Right ventricle myocardium inferior (tissue), 1 donor: Measurements from ENCODE around the gene ADORA3. TPM values are rescaled to one million over a fixed set of nuclear protein-coding genes. Genes with fewer than 3 reads are reported as not detected.

Experiments
- ATAC-seq: fragments of 200-7000 bp; cut with Tn5 transposase; one replicate; pipeline ENCODE4 v1.9.1; 2020; ENCODE audit warnings: mild to moderate bottlenecking, moderate library complexity
- DNase-seq: peaks from one replicate; pipeline ENCODE4 v3.0.0; 2021; ENCODE audit errors: missing footprints
- intact Hi-C: fragments of 100-400 bp; cut with DNase I; formaldehyde crosslinking; loops from one replicate; pipeline ENCODE4 v1.11.0; 2022
- total RNA-seq: library from RNA; stranded (reverse); fragmentation: NEBNext Ultra II Directional; extraction: Animal tissue kit (Norgen Biotek cat#: 25700); gene quantifications from one replicate; pipeline ENCODE4 v1.2.1, GENCODE V29; 2021
- donor health status: DM: no; HTN: yes; CAD: no; lungs with severe emphysema.

Gene ADORA3
- total RNA-seq, 1 donor from 2014 or later, result 3.8 TPM

GRCh38 chr1:111462370-111463028 lies 40.9 kb downstream of the ADORA3 start:
- intact Hi-C loops, result no loop called here
- no peak for ATAC-seq

DNA sequence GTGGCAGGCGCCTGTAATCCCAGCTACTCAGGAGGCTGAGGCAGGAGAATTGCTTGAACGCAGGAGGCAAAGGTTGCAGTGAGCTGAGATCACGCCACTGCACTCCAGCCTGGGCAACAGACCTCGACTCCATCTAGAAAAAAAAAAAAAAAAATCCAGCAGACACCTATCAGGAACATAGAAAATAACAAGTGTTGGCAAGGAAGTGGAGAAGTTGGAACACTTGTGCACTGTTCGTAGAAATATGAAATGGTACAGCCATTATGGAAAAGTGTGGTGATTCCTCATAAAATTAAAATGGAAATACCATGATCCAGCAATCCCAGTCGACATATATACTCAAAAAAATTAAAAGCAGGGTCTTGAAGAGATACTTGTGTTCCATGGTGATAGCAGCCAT lies 41.7 kb downstream of the ADORA3 start:
- ATAC-seq (no peak), DNase-seq (no peak)
- intact Hi-C loops, result no loop called here

More at GRCh38 chr1:111462370-111463028, 40.9 kb downstream of the ADORA3 start:
- no peak for DNase-seq

- DNase-seq, result no peak
- intact Hi-C loops, result no loop called here
These were observed 47.8 kb downstream of the ADORA3 start for GRCh38 chr1:111455642-111456031.

DNA sequence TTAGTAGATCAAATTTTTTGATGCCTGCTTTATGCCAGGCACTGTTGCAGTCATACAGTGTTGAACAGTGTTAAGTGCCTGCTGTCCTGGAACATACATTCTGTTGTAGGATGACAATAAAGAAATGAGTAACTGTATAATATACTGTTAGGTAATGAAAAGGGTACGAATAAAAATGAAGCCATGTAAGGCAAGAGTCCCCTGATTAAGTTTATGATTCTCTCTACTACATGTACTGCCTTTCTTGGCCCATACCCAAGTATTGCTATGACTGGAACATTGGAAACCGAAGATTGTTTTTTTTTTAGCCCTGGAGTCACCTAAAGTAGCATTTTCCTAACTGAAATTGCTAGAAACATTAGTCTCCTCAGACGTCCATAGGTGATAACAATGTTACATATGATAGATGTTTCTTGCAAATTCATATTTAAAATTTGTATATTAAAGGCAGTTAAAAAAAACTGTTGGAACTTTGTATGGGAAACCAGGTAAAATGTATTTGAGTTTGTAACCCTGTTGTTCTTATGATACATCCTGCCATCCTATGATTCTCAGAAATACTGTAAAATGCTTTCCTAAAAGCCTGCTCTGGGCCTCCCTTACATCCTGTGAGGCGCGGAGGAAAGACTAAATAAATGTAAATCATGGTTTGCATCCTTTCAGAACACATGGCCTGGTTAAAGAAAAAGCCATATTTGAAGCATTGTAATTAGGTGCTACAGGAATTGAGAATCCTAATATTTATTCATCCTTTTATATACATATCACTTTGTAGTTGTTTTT lies 48.4 kb downstream of the ADORA3 start:
- DNase-seq (no peak), ATAC-seq (no peak)
- intact Hi-C loops, result no loop called here

More at GRCh38 chr1:111455642-111456031, 47.8 kb downstream of the ADORA3 start:
- no peak for ATAC-seq

DNA sequence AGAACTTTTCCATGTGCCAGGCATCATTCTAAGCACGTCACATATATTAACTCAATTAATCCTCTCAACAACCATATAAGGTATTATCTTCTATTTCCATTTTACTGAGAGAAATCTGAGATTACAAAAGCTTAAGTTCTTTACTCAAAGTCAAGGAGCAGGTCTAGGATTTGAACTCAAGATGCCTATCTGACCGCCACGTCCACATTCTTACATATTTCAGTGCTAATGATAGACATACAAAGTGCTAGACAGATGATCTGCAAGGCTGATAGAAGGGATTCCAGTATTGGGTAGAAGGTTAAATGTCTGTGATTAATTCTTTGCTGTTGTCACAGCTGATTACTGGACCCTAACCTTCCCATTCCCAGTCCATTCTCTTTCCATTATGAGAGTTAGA lies 49.7 kb downstream of the ADORA3 start:
- intact Hi-C loops, result no loop called here
- DNase-seq (no peak), ATAC-seq (no peak)

- ATAC-seq (no peak), DNase-seq (no peak)
- intact Hi-C loops, result no loop called here
These were observed 50.9 kb downstream of the ADORA3 start for GRCh38 chr1:111452581-111452980.

GRCh38 chr1:111450185-111450584 lies 53.2 kb downstream of the ADORA3 start:
- DNase-seq, result no peak
- intact Hi-C loops, result no loop called here
- ATAC-seq, result no peak

DNA sequence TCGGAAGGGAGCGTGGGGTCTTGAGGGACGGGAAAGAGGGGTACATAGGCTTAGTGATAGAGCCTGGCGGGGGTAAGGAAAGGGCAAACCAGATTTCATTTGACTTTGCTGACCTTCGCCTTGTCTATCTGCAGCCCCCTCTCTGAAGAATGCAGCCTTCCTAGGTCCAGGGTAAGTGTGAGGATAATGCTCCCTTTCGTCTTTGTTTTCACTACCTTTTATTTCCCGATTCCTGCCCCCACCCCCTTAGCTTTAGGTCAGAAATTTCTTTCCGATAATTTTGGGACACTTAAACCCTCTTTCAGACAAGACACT lies 53.8 kb downstream of the ADORA3 start:
- intact Hi-C loops, result no loop called here
- ATAC-seq (no peak), DNase-seq (no peak)

Other genes starting within 250 kb of the ADORA3 start
- gene CHIA, start 212.8 kb downstream of the ADORA3 start, total RNA-seq, result not detected
- 0.41 TPM for gene OVGP1, start 75.9 kb downstream of the ADORA3 start, total RNA-seq
- 27.5 TPM for gene WDR77, start 54.4 kb downstream of the ADORA3 start, total RNA-seq
- gene ATP5PB, start 54.2 kb downstream of the ADORA3 start, total RNA-seq, result 691 TPM
- 9.5 TPM for gene C1orf162, start 29.6 kb downstream of the ADORA3 start, total RNA-seq
- gene TMIGD3, start within 50 bp of the ADORA3 start, total RNA-seq, result 1.7 TPM
- gene RAP1A, start 116.2 kb upstream of the ADORA3 start, total RNA-seq, result 107 TPM
- gene INKA2, start 235.8 kb upstream of the ADORA3 start, total RNA-seq, result 28.5 TPM